Measurements from ENCODE around the gene DDOST. TPM values are rescaled to one million over a fixed set of nuclear protein-coding genes. Genes with fewer than 3 reads are reported as not detected.

DDOST gene
- total RNA-seq, 1 donor from 2014 or later, result 161 TPM

DNA sequence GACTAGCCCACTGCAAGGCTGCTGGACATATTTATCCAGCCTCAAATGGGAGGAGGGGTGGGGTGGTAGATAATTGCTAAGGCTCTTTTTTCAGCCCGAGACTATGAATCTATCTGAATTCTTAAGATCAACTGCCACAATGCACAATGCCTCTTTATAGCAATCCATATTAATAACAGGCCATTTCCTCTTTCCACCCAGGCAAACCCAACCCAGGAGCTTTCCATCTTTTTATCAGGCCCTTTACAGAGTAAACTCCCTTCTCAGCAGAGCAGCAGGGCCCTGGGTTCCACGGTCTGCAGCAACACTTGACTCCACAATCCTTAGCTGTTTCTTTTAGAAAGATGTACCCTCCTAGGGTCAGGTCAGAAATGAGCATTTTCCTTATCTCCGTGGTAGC is 806 bp downstream of the DDOST start:
- peak overlapping the region; percentile 99 for H3K4me3 ChIP-seq
- ATAC-seq, result no peak

DNA sequence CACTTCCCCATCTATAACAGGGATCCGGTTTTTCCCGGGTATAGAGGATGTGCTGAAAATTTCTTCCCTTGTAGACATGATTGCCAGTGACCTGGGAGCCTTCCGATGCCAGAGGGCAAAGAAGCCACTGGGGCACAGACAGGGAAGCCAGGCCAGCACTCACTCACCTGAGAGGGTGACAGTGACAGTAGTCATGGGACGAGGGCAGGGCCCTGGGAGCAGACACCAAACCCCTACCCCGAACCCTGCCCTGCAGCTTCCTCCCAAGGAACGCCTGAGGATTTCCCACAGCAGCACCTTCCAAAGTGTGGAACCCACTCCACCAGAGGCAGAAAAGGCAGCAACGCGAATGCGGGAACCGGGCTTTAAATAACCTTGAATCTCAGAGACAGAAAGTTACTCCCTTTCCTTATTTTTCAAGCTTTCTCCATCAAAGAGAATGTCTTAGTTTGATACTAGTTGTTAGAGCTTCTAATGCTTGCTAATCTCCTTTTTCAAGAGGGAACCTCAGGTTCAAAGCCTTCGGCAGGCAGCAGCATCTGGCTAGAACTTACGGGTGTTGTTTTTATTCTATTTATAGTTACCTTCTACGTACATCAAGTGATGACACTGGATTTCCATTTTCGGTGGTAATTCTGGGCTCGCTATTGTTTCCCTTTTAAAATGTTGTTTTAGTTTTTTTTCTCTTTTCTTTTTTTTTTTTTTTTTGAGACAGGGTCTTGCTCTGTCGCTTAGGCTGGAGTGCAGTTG is 2.8 kb downstream of the DDOST start:
- H3K4me1 ChIP-seq, result peaks cover 18% of the 10 kb centered on the region
- no peak overlapping the region for H3K27ac ChIP-seq
- H3K36me3 ChIP-seq, result peaks cover 62% of the 10 kb centered on the region
- ATAC-seq (no peak), DNase-seq (no peak)
- H3K9me3 ChIP-seq, result no peaks in the 10 kb centered on the region
- H3K4me3 ChIP-seq, result no peak overlapping the region
- no peaks in the 10 kb centered on the region for H3K27me3 ChIP-seq
- TF ChIP-seq, protein P1, sequence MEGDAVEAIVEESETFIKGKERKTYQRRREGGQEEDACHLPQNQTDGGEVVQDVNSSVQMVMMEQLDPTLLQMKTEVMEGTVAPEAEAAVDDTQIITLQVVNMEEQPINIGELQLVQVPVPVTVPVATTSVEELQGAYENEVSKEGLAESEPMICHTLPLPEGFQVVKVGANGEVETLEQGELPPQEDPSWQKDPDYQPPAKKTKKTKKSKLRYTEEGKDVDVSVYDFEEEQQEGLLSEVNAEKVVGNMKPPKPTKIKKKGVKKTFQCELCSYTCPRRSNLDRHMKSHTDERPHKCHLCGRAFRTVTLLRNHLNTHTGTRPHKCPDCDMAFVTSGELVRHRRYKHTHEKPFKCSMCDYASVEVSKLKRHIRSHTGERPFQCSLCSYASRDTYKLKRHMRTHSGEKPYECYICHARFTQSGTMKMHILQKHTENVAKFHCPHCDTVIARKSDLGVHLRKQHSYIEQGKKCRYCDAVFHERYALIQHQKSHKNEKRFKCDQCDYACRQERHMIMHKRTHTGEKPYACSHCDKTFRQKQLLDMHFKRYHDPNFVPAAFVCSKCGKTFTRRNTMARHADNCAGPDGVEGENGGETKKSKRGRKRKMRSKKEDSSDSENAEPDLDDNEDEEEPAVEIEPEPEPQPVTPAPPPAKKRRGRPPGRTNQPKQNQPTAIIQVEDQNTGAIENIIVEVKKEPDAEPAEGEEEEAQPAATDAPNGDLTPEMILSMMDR (IDR thresholded peaks at IDR 0.05), result no peak
- intact Hi-C loops (cut with DNase I), result no loop called here

More for the DNA sequence above, 806 bp downstream of the DDOST start:
- TF ChIP-seq, protein P1 (IDR thresholded peaks at IDR 0.05), result no peak
- intact Hi-C loops (cut with DNase I), result no loop called here
- H3K27ac ChIP-seq, result peak overlapping the region; percentile 82
- peaks cover 42% of the 10 kb centered on the region for H3K36me3 ChIP-seq
- H3K4me1 ChIP-seq, result peaks cover 18% of the 10 kb centered on the region
- H3K27me3 ChIP-seq, result no peaks in the 10 kb centered on the region
- no peaks in the 10 kb centered on the region for H3K9me3 ChIP-seq
- no peak for DNase-seq

DNA sequence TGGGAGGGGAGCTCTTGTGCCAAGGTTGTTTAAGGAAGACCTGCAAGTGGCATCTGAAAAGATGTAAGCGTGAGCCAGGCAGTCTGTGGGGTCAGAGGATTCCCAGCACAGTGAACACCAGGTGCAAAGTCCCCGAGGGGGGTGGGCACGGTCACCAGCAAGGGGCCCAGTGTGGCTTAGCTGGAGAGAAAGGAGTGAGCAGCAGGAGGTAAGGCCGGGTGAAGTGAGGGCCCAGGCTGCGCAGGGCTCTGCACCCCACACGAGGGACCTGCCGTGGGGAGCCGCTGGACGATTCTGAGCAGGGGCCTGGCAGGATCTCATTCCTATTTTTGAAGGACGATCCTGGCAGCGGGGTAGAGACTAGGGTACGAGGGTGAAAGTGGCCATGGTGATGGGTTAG is 4.1 kb downstream of the DDOST start:
- Histone ChIP-seq H3K27me3 (no peaks in the 10 kb centered on the region), H3K9me3 (no peaks in the 10 kb centered on the region), H3K36me3 (peaks cover 75% of the 10 kb centered on the region), H3K4me3 (no peak overlapping the region), H3K4me1 (peaks cover 16% of the 10 kb centered on the region), H3K27ac (no peak overlapping the region)
- ATAC-seq (no peak), DNase-seq (no peak)
- intact Hi-C loops (cut with DNase I), result no loop called here
- TF ChIP-seq, protein P1 (IDR thresholded peaks at IDR 0.05), result no peak

- DNase-seq, result no peak
- no peak overlapping the region for H3K4me3 ChIP-seq
- intact Hi-C loops (cut with DNase I), result no loop called here
- TF ChIP-seq, protein P1 (IDR thresholded peaks at IDR 0.05), result no peak
- peaks cover 2% of the 10 kb centered on the region for H3K4me1 ChIP-seq
- H3K27me3 ChIP-seq, result no peaks in the 10 kb centered on the region
- no peaks in the 10 kb centered on the region for H3K9me3 ChIP-seq
- no peak for ATAC-seq
- H3K36me3 ChIP-seq, result peaks cover 100% of the 10 kb centered on the region
- no peak overlapping the region for H3K27ac ChIP-seq
These were observed 7.0 kb downstream of the DDOST start for GRCh38 chr1:20654104-20654690.

DNA sequence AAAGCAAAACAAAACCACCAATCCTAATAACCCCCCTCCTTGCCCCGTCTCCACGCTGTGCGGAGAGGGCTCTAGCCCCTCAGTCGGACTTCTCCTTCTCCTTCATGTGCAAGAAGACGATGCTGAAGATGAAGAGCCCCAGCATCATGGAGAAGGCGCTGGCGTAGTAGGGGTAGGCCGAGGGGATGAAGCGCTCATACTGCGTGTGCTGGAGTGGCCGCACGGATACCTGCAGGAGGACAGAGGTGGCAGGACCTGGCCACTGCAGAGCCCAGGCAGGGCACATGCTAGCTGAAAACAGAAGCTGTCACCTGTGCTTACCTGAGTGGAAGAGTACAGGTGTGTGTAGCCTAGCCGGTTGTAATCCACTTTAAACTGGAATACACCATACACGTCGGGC is 8.9 kb downstream of the DDOST start:
- Histone ChIP-seq H3K36me3 (peaks cover 100% of the 10 kb centered on the region), H3K4me1 (no peaks in the 10 kb centered on the region), H3K27ac (no peak overlapping the region), H3K27me3 (no peaks in the 10 kb centered on the region), H3K4me3 (no peak overlapping the region), H3K9me3 (no peaks in the 10 kb centered on the region)
- TF ChIP-seq, protein P1 (IDR thresholded peaks at IDR 0.05), result no peak
- ATAC-seq (no peak), DNase-seq (no peak)
- intact Hi-C loops (cut with DNase I), result no loop called here
